Esophagus squamous epithelium (tissue), 4 donors: ENCODE results near the gene KCNQ4.

Experiments used
- CTCF ChIP-seq, 6 experiments: fragments of 450-650 bp in 4 of 6; fragments of 200-600 bp in 2 of 6; sonication (generic) in 2 of 6; IDR thresholded peaks; one replicate each; pipeline ENCODE4 v1.5.1; 2016 to 2019; ENCODE audit warnings: antibody characterized with exemption in 6 of 6, mild to moderate bottlenecking in 4 of 6, moderate library complexity in 4 of 6
- POLR2A ChIP-seq, 4 donors: fragments of 450-650 bp; IDR thresholded peaks; one replicate each; pipeline ENCODE4 v1.6.1; 2017; ENCODE audit warnings: antibody characterized with exemption in 4 of 4, mild to moderate bottlenecking in 4 of 4, moderate library complexity in 3 of 4

GRCh38 chr1:40803447-40803846 is 19.9 kb downstream of the KCNQ4 start:
- TF ChIP-seq CTCF (IDR thresholded peaks at IDR 0.05), result no peak
- TF ChIP-seq POLR2A (IDR thresholded peaks at IDR 0.05), result no peak
